GM21737 (cell line): Measurements from ENCODE around the gene OR5AL1.
"Not testable (repeated sequence)": the region's sequence is repeated elsewhere in the genome, so short reads cannot be mapped to it uniquely, and the experiment has no call there.

Experiments
- ATAC-seq: cut with Tn5 transposase; IDR thresholded peaks from one replicate; pipeline ENCODE4 v1.9.1; 2021; ENCODE audit warnings: mild to moderate bottlenecking, moderate library complexity; ENCODE audit not compliant: unreplicated experiment

Gene OR5AL1

DNA sequence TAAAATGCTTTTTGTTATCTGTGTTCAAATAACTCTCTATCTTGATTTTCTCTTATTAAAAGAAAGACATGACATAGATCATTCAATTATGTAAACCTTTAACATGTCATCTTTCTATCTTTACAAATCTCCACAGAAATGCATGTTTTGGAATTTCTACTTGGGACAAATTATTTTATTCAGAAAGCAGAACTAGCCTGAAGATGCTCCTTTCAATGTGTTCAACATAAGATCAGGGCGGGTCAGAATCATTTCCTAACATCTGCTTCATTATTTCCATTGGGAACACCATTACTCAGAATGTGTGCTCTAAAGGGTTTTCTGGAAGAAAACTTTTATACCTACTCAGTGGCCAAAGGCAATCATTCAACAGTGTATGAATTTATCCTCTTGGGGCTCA, at the start of gene OR5AL1:
Gene OR5AL1, plus strand, starts transcription at position 301 of the 400 bp plus-strand sequence.
- no peak for ATAC-seq

DNA sequence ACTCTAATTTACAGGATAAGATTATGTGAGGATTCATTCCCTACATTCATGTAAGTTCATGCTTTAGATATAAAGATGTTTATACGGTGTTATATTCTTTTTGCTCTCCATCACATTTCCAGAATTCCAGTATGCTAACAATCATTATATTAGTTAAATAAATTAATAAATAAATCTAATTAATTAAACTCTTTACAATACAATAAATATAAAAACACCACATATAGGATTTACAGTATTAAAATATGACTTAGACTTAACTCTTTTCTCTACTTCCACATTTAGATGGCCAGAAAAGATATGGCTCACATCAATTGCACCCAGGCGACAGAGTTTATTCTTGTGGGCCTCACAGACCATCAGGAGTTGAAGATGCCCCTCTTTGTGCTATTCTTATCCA, 37.2 kb upstream of the OR5AL1 start, which contains the start of gene OR8U1:
Gene OR8U1, plus strand, starts transcription at position 301 of the 400 bp plus-strand sequence. Its CDS starts 0 bp downstream, at position 301.
- ATAC-seq: no peak

DNA sequence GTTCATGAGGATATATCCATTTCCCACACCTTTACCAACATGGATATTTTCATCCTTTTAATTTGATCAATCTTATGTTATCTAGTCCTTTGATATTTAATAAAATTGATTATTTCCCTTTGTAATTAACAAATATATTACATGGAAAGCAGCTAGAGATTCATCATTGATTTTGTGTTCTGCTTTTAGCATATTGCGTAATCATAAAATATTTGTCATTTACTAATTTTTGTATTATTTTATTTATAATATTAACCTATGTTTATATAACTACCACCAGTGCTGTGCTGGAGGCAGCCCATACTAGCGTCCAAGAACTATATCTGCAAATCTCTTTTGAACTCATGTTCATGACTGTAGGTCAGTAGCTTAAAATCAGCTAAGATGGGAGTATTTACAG, 32.4 kb upstream of the OR5AL1 start:
- no peak for ATAC-seq

DNA sequence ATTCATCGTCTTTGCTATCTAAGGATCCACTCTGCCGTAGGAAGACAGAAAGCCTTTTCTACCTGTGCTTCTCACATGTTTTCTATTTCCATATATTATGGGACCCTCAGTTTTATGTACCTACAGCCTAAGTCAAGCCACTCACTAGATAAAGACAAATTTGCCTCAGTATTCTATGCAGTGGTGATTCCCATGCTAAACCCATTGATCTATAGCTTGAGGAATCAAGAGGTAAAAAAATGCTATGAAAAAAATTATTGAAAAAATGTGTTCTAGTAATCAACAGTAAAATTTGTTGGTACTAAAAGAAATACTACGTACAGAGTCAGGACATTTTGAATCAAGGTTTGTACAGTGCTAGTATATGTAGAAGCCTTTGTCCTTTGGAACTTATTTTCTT, 18.1 kb upstream of the OR5AL1 start:
- ATAC-seq: no peak

DNA sequence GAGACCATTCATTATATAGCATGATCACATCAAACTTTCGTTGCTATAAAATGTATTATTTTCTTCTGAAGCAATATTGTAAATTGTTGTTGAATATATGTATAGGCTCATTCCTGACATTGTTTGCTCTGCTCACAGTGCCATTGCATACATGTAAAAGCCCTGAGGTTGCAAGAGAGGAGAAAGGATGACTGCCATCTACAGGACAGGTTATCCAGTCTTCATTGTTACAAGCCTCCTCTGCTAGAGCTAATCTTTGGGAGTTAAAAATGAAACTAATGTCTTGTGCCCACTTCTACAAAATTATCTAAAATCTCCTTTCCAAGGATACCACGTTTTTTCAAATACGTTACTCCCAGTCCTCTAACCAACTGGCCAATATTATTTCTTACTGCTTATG, 16.4 kb upstream of the OR5AL1 start:
- ATAC-seq: no peak

DNA sequence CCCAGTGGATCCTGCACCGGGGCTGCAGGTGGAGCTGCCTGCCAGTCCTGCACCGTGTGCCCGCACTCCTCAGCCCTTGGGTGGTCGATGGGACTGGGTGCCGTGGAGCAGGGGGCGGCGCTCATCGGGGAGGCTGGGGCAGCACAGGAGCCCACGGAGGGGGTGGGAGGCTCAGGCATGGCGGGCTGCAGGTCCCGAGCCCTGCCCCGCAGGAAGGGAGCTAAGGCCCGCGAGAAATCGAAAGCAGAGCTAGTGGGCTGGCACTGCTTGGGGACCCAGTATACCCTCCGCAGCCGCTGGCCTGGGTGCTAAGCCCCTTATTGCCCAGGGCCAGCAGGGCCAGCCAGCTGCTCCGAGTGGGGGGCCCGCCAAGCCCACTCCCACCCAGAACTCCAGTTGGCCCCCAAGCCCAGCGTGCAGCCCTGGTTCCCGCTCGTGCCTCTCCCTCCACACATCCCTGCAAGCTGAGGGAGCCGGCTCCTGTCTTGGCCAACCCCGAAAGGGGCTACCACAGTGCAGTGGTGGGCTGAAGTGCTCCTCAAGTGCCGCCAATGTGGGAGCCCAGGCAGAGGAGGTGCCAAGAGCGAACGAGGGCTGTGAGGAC, 10.5 kb upstream of the OR5AL1 start:
- ATAC-seq: not testable (repeated sequence)

DNA sequence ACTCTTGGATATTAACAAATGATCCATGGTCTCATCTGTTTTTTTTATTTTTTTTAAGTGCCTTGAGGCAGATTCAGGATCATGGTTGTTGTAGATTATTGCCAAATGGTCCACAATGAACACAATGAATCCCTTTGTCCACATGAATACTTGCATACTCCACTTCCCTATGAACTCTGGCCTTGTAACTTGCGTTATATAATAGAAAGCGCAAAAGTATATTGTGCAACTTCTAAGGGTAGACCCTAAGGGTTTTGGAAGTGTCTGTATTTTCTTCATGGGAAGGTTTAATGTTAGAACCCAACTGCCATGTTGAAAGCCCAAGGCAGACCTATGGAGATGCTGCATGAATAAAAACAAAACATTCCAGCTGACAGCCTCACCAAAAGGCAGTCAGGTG, 8.1 kb upstream of the OR5AL1 start:
- ATAC-seq: no peak

DNA sequence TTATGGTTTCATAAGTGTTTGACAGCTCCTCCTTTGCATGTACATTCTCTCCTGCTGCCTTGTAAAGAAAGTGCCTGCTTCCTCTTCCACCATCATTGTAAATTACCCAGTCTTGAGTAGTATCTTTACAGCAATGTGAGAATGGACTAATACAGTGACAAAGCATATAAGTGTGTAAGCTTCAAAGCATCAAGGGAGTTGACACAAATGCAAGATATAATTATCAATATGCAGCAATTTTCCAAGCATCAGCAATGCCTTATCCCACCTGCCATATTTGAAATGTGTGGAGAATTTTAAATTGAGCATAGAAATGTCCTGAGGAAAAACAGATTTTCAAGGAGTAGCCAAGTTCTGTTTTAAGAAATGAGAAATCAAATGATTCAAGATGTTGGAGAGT, 1.7 kb upstream of the OR5AL1 start:
- ATAC-seq: no peak

DNA sequence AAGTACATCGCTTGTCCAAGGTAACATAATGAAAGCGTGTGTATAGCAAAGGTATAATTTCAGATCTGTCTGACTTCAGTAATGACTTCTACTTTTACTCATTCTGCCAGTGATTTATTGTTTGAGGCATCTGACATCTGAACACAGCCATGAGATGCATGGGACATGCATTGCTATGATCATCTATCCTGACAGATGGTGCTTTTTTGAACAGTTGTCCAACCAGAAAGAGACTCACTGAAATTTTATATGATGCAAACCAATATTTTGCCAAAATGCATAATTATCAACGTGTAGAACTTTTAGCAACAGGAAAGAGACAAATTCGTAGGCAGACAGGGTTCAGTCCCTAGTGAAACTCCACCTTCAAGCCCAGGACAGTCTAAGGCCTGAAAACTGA, 41.0 kb downstream of the OR5AL1 start:
- ATAC-seq: no peak

DNA sequence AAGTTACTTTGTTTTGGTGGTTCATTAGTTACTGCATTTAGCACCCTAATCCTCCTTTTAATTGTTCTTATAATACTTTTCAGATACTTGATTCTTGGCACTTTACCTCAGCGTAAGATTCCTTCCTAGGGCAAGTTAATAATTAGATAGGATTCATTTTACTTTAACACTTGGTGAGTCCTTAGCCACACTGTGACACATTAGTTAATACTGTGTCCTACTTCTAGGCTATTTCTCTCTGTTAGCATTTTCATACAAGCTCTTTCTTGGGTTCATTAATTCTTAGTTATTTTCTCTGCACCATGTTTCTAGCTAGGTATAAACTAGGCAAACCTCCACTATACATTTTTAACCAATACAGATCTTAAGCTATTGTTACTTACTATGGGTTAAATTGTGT, 44.6 kb downstream of the OR5AL1 start:
- ATAC-seq: no peak
